Gastrocnemius medialis (tissue), 4 donors: ENCODE data around the gene TNFRSF12A. TPM values are rescaled to one million over a fixed set of nuclear protein-coding genes. Genes with fewer than 3 reads are reported as not detected.
A peak's percentile ranks its signal among the peaks of the same experiment; 100 is the strongest.

Source experiments
- ATAC-seq, 2 donors: fragments of 150-250 bp; one replicate each; pipeline ENCODE4 v1.9.1; 2016
- DNase-seq, 2 donors: peaks; one replicate each; pipeline ENCODE4 v3.0.0-alpha.2; 2019
- H3K27ac ChIP-seq, 4 donors: fragments of 200-600 bp; sonication (generic); 1 replicate in 1 of 4; 2 replicates in 3 of 4; pipeline ENCODE4 v1.5.1; 2016 to 2018; ENCODE audit warnings: mild to moderate bottlenecking in 2 of 4, moderate library complexity in 1 of 4
- H3K27me3 ChIP-seq, 3 donors: fragments of 200-600 bp; sonication (generic) in 2 of 3; 1 replicate in 1 of 3; 2 replicates in 2 of 3; pipeline versions ENCODE4 v1.5.1 to v1.6.0; 2016 to 2019; ENCODE audit warnings: mild to moderate bottlenecking in 1 of 3, moderate library complexity in 1 of 3
- H3K36me3 ChIP-seq, 2 donors: fragments of 200-600 bp; sonication (generic) in 1 of 2; one replicate each; pipeline ENCODE4 v1.5.1; 2017 to 2018
- H3K4me1 ChIP-seq, 2 donors: fragments of 200-600 bp; sonication (generic) in 1 of 2; one replicate each; pipeline ENCODE4 v1.5.1; 2016 to 2017; ENCODE audit warnings: mild to moderate bottlenecking in 2 of 2
- H3K4me3 ChIP-seq, 4 donors: fragments of 200-600 bp; sonication (generic) in 3 of 4; 1 replicate in 1 of 4; 2 replicates in 3 of 4; pipeline ENCODE4 v1.5.1; 2016 to 2019; ENCODE audit warnings: mild to moderate bottlenecking in 2 of 4
- H3K9me3 ChIP-seq, 3 donors: fragments of 200-600 bp; sonication (generic) in 2 of 3; 1 replicate in 1 of 3; 2 replicates in 2 of 3; pipeline ENCODE4 v1.5.1; 2016 to 2019
- CTCF ChIP-seq, 5 experiments: fragments of 450-650 bp in 3 of 5; fragments of 200-600 bp in 2 of 5; sonication (generic) in 2 of 5; IDR thresholded peaks in 4 of 5; conservative IDR thresholded peaks in 1 of 5; 1 replicate in 4 of 5; 2 replicates in 1 of 5; pipeline ENCODE4 v1.5.1; 2016 to 2019; ENCODE audit warnings: antibody characterized with exemption in 5 of 5, mild to moderate bottlenecking in 3 of 5, moderate library complexity in 3 of 5
- POLR2A ChIP-seq, 2 donors: fragments of 450-650 bp; IDR thresholded peaks; one replicate each; pipeline ENCODE4 v1.6.1; 2017; ENCODE audit warnings: antibody characterized with exemption in 2 of 2, mild to moderate bottlenecking in 2 of 2, moderate library complexity in 2 of 2
- in situ Hi-C, 4 donors: fragments of 200-750 bp; cut with MboI; loops; one replicate each; pipeline versions ENCODE4 v1.15.0 to v1.8.0; 2017; ENCODE audit warnings: low sequenced_read_pairs in 4 of 4
- intact Hi-C: fragments of 100-400 bp; cut with DNase I; formaldehyde crosslinking; loops from one replicate; pipeline ENCODE4 v1.15.1; 2023; ENCODE audit warnings: low total_unique reads
- total RNA-seq, 4 donors: library from RNA; depleted of rRNA; stranded (reverse); fragments of >200 nt; gene quantifications; one replicate each; pipeline versions ENCODE4 v1.1.0 to v1.2.3, GENCODE V29; 2016

Gene TNFRSF12A
- total RNA-seq, 4 donors from 2014 or later: 34.0 to 161 (median 85.5) TPM

GRCh38 chr16:3056336-3057180 lies 36.4 kb downstream of the TNFRSF12A start:
- H3K4me1 ChIP-seq: peaks cover 20 to 33% of the 10 kb centered on the region in 2 donors
- no peak for ATAC-seq
- in situ Hi-C loops (no loop called here), intact Hi-C loops (no loop called here)
- H3K27me3 ChIP-seq: no peaks in the 10 kb centered on the region
- no peaks in the 10 kb centered on the region for H3K9me3 ChIP-seq
- no peaks in the 10 kb centered on the region for H3K36me3 ChIP-seq
- no peak for TF ChIP-seq CTCF (IDR thresholded peaks at IDR 0.05 in 4 of 5, conservative IDR thresholded peaks at IDR 0.05 in 1 of 5)
- TF ChIP-seq POLR2A (IDR thresholded peaks at IDR 0.05): no peak
- no peak overlapping the region for H3K27ac ChIP-seq
- no peak for DNase-seq
- H3K4me3 ChIP-seq: no peak overlapping the region

- H3K36me3 ChIP-seq: no peaks in the 10 kb centered on the region
- no peak overlapping the region for H3K27ac ChIP-seq
- DNase-seq (no peak), ATAC-seq (no peak)
- intact Hi-C loops (loop anchor here (2.0 kb wide), 1 partner anchor 37 kb away; the partner anchor contains the start of gene TNFRSF12A), in situ Hi-C loops (no loop called here)
- no peak overlapping the region for H3K4me3 ChIP-seq
- H3K4me1 ChIP-seq: peaks cover 28 to 39% of the 10 kb centered on the region in 2 donors
- no peaks in the 10 kb centered on the region for H3K9me3 ChIP-seq
- no peaks in the 10 kb centered on the region for H3K27me3 ChIP-seq
- TF ChIP-seq CTCF (IDR thresholded peaks at IDR 0.05 in 4 of 5, conservative IDR thresholded peaks at IDR 0.05 in 1 of 5) (no peak), POLR2A (IDR thresholded peaks at IDR 0.05) (no peak)
These were observed 37.3 kb downstream of the TNFRSF12A start for GRCh38 chr16:3057181-3058138.

GRCh38 chr16:3058139-3059030 lies 38.2 kb downstream of the TNFRSF12A start:
- Histone ChIP-seq H3K4me1 (peaks cover 28 to 39% of the 10 kb centered on the region in 2 donors), H3K9me3 (no peaks in the 10 kb centered on the region), H3K27me3 (no peaks in the 10 kb centered on the region), H3K4me3 (peak overlapping the region; percentile 79 to 98 (median 92)), H3K27ac (peak overlapping the region; percentile 79 to 85 (median 83)), H3K36me3 (no peaks in the 10 kb centered on the region)
- in situ Hi-C loops: no loop called here
- TF ChIP-seq CTCF (IDR thresholded peaks at IDR 0.05 in 4 of 5, conservative IDR thresholded peaks at IDR 0.05 in 1 of 5): no peak
- TF ChIP-seq POLR2A (IDR thresholded peaks at IDR 0.05): no peak
- intact Hi-C loops: loop anchor here (1.0 to 2.0 kb wide), 4 partner anchors 38 to 108 kb away; partner anchors contain the start of gene TNFRSF12A
- no peak for DNase-seq
- no peak for ATAC-seq
